ENCODE data around the gene CASP1.
"Not testable (repeated sequence)": the region's sequence is repeated elsewhere in the genome, so short reads cannot be mapped to it uniquely, and the experiment has no call there.

Gene CASP1

GRCh38 chr11:105034813-105035620 lies at the start of gene CASP1:
CASP1 (minus strand) TSS chr11:105035144; CDS start chr11:105035113, 31 bp downstream.
- DNase-seq (ENCODE audit: low read depth): peak; percentile 72
- H3K4me3 ChIP-seq (ENCODE audit: low read depth, low read length): peak within 1 kb of the TSS; percentile 19

GRCh38 chr11:105081412-105082150 lies 46.6 kb upstream of the CASP1 start:
- no peak for DNase-seq (ENCODE audit: low read depth)
- no peak overlapping the region for H3K4me3 ChIP-seq (ENCODE audit: low read depth, low read length)

- H3K4me3 ChIP-seq (ENCODE audit: low read depth, low read length); DNase-seq (ENCODE audit: low read depth): not testable (repeated sequence)
Measured at GRCh38 chr11:105080171-105080906, 45.4 kb upstream of the CASP1 start.

GRCh38 chr11:105078283-105078682 lies 43.3 kb upstream of the CASP1 start:
- H3K4me3 ChIP-seq (ENCODE audit: low read depth, low read length): no peak overlapping the region
- no peak for DNase-seq (ENCODE audit: low read depth)

GRCh38 chr11:105077141-105077790 lies 42.3 kb upstream of the CASP1 start:
- not testable (repeated sequence) for DNase-seq (ENCODE audit: low read depth); H3K4me3 ChIP-seq (ENCODE audit: low read depth, low read length)

- DNase-seq (ENCODE audit: low read depth): no peak
Measured at GRCh38 chr11:105074166-105074530, 39.2 kb upstream of the CASP1 start.

GRCh38 chr11:105073456-105074165 lies 38.7 kb upstream of the CASP1 start:
- no peak for DNase-seq (ENCODE audit: low read depth)

More at GRCh38 chr11:105074166-105074530, 39.2 kb upstream of the CASP1 start:
- H3K4me3 ChIP-seq (ENCODE audit: low read depth, low read length): no peak overlapping the region

GRCh38 chr11:105072080-105072479 lies 37.1 kb upstream of the CASP1 start:
- DNase-seq (ENCODE audit: low read depth): not testable (repeated sequence)

More at GRCh38 chr11:105073456-105074165, 38.7 kb upstream of the CASP1 start:
- no peak overlapping the region for H3K4me3 ChIP-seq (ENCODE audit: low read depth, low read length)

GRCh38 chr11:105071089-105071732 lies 36.3 kb upstream of the CASP1 start:
- DNase-seq (ENCODE audit: low read depth): no peak
- no peak overlapping the region for H3K4me3 ChIP-seq (ENCODE audit: low read depth, low read length)

More at GRCh38 chr11:105072080-105072479, 37.1 kb upstream of the CASP1 start:
- H3K4me3 ChIP-seq (ENCODE audit: low read depth, low read length): not testable (repeated sequence)

GRCh38 chr11:105070306-105070705 lies 35.4 kb upstream of the CASP1 start:
- DNase-seq (ENCODE audit: low read depth): no peak
- no peak overlapping the region for H3K4me3 ChIP-seq (ENCODE audit: low read depth, low read length)

- DNase-seq (ENCODE audit: low read depth); H3K4me3 ChIP-seq (ENCODE audit: low read depth, low read length): not testable (repeated sequence)
Measured at GRCh38 chr11:105069749-105070148, 34.8 kb upstream of the CASP1 start.

GRCh38 chr11:105063245-105063941 lies 28.4 kb upstream of the CASP1 start:
- not testable (repeated sequence) for H3K4me3 ChIP-seq (ENCODE audit: low read depth, low read length)

GRCh38 chr11:105057432-105057831 lies 22.5 kb upstream of the CASP1 start:
- no peak for DNase-seq (ENCODE audit: low read depth)
- no peak overlapping the region for H3K4me3 ChIP-seq (ENCODE audit: low read depth, low read length)

More at GRCh38 chr11:105063245-105063941, 28.4 kb upstream of the CASP1 start:
- DNase-seq (ENCODE audit: low read depth): not testable (repeated sequence)

GRCh38 chr11:105056446-105056845 lies 21.5 kb upstream of the CASP1 start:
- no peak for DNase-seq (ENCODE audit: low read depth)
- no peak overlapping the region for H3K4me3 ChIP-seq (ENCODE audit: low read depth, low read length)

GRCh38 chr11:105054723-105055493 lies 20.0 kb upstream of the CASP1 start:
- no peak for DNase-seq (ENCODE audit: low read depth)
- H3K4me3 ChIP-seq (ENCODE audit: low read depth, low read length): no peak overlapping the region

- no peak for DNase-seq (ENCODE audit: low read depth)
- H3K4me3 ChIP-seq (ENCODE audit: low read depth, low read length): no peak overlapping the region
Measured at GRCh38 chr11:105052487-105052886, 17.5 kb upstream of the CASP1 start.

- no peak overlapping the region for H3K4me3 ChIP-seq (ENCODE audit: low read depth, low read length)
- DNase-seq (ENCODE audit: low read depth): no peak
Measured at GRCh38 chr11:105051559-105051958, 16.6 kb upstream of the CASP1 start.
